Measurements from ENCODE around the gene CAMK2B.

GRCh38 chr7:44220358-44221112, 104.9 kb downstream of the CAMK2B start:
- TF ChIP-seq POLR2A (IDR thresholded peaks at IDR 0.05; ENCODE audit: low read length) (no peak), GATA1 (IDR thresholded peaks at IDR 0.05; ENCODE audit: low read depth, low read length) (no peak)

Data from erythroblast (primary cell).